OCI-LY3 (cell line): ENCODE data around the gene PRKAA1.

Source experiments
- EZH2phosphoT487 ChIP-seq: fragments of 200-600 bp; shearing (Covaris generic); IDR thresholded peaks from 2 replicates; pipeline ENCODE4 v1.6.1; 2018; ENCODE audit warnings: antibody characterized with exemption, mixed run types, low read depth
- TF ChIP-seq, protein P1 (sequence below): fragments of 200-600, 300-600 bp; sonication (generic); IDR thresholded peaks from 2 replicates; pipeline ENCODE4 v1.5.1; 2014; ENCODE audit warnings: antibody characterized with exemption, low read length, low read depth

DNA sequence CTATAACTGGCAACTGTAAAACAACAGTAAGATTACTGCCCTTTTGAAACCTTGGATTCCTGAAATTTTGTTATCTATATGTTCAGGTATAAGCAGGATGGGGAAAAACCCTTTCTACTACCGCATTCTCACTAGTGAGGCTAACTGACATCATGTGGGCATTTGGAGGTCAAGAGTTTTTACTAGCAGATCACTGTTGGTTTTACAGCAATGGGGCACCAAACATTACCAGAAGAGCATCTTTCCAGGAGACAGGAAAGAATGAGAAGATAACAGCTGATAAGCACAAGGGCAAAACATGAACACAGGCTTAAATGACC, 21.6 kb downstream of the PRKAA1 start:
- TF ChIP-seq, protein P1, sequence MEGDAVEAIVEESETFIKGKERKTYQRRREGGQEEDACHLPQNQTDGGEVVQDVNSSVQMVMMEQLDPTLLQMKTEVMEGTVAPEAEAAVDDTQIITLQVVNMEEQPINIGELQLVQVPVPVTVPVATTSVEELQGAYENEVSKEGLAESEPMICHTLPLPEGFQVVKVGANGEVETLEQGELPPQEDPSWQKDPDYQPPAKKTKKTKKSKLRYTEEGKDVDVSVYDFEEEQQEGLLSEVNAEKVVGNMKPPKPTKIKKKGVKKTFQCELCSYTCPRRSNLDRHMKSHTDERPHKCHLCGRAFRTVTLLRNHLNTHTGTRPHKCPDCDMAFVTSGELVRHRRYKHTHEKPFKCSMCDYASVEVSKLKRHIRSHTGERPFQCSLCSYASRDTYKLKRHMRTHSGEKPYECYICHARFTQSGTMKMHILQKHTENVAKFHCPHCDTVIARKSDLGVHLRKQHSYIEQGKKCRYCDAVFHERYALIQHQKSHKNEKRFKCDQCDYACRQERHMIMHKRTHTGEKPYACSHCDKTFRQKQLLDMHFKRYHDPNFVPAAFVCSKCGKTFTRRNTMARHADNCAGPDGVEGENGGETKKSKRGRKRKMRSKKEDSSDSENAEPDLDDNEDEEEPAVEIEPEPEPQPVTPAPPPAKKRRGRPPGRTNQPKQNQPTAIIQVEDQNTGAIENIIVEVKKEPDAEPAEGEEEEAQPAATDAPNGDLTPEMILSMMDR, result no peak
- no peak for TF ChIP-seq EZH2phosphoT487
